ENCODE data around the gene CHST11.

DNA sequence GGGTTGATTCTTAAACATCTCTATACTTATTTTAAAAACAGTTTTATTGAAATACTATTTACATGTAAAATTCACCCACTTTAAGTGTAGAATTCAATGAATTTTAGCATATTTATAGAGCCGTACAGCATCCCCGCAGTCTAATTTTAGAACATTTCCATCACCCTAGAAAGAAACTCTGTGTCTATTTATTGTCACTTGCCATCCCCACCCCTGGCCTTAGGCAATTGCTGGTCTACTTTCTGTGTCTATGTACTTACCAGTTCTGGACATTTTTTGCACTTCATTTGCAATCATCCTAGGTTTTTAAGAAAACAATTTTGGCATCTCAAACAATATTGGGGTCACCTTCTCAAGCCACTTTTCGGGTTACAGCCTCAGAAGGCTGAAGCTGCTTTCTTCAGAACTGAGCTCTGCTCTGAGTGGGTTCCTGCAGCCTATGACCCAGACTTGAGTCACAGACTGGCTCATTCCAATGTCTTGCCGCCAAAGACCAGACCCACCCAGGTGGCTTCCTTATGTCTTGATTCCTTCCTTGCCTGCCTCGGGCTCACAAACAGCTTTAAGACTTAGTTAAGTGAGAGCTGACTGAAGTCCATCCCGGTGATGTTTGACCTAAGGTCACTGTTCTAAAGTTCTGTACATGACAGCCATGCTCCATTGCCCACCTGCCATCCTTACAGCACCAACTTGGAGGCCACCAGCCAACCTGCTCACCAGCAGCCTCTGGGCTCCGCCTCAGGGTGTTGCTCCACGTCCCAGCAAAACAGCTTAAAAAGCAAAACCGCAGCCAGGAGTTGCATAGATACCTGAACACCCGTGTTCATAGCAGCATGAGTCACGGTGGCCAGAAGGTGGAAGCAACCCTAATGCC is 131.5 kb downstream of the CHST11 start:
- TF ChIP-seq POLR2A (IDR thresholded peaks at IDR 0.05; ENCODE audit: low read depth) (no peak), EP300 (IDR thresholded peaks at IDR 0.05) (no peak), POLR2AphosphoS5 (IDR thresholded peaks at IDR 0.05) (no peak)
- TF ChIP-seq, protein P1, sequence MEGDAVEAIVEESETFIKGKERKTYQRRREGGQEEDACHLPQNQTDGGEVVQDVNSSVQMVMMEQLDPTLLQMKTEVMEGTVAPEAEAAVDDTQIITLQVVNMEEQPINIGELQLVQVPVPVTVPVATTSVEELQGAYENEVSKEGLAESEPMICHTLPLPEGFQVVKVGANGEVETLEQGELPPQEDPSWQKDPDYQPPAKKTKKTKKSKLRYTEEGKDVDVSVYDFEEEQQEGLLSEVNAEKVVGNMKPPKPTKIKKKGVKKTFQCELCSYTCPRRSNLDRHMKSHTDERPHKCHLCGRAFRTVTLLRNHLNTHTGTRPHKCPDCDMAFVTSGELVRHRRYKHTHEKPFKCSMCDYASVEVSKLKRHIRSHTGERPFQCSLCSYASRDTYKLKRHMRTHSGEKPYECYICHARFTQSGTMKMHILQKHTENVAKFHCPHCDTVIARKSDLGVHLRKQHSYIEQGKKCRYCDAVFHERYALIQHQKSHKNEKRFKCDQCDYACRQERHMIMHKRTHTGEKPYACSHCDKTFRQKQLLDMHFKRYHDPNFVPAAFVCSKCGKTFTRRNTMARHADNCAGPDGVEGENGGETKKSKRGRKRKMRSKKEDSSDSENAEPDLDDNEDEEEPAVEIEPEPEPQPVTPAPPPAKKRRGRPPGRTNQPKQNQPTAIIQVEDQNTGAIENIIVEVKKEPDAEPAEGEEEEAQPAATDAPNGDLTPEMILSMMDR (IDR thresholded peaks at IDR 0.05): no peak

All from esophagus muscularis mucosa (tissue), 4 donors.